Thymus (tissue), 11 donors: ENCODE results near the gene SLC38A7. TPM values are rescaled to one million over a fixed set of nuclear protein-coding genes. Genes with fewer than 3 reads are reported as not detected.
"Not testable (repeated sequence)": the region's sequence is repeated elsewhere in the genome, so short reads cannot be mapped to it uniquely, and the experiment has no call there.

Experiments
- DNase-seq, 9 donors: peaks; one replicate each; pipeline ENCODE4 v3.0.0-alpha.2; 2013; ENCODE audit warnings: low spot score in 9 of 9, low read depth in 6 of 9, missing footprints in 1 of 9
- H3K27ac ChIP-seq, 2 donors: one replicate each; pipeline ENCODE4 v1.5.1; 2013; ENCODE audit warnings: control low read depth in 1 of 2, low read depth in 1 of 2, low read length in 1 of 2, mild to moderate bottlenecking in 1 of 2, moderate library complexity in 1 of 2
- H3K27me3 ChIP-seq, 2 donors: one replicate each; pipeline ENCODE4 v1.5.1; 2013; ENCODE audit warnings: low read length in 1 of 2; ENCODE audit not compliant: control insufficient read depth in 2 of 2, insufficient read depth in 1 of 2
- H3K36me3 ChIP-seq, 2 donors: one replicate each; pipeline ENCODE4 v1.5.1; 2013; ENCODE audit warnings: low read length in 1 of 2, mild to moderate bottlenecking in 1 of 2, moderate library complexity in 1 of 2; ENCODE audit not compliant: control insufficient read depth in 2 of 2, insufficient read depth in 2 of 2
- H3K4me1 ChIP-seq, 2 donors: one replicate each; pipeline ENCODE4 v1.5.1; 2013; ENCODE audit warnings: low read length in 2 of 2; ENCODE audit not compliant: control insufficient read depth in 2 of 2, insufficient read depth in 2 of 2
- H3K4me3 ChIP-seq, 2 donors: one replicate each; pipeline ENCODE4 v1.5.1; 2013; ENCODE audit warnings: low read length in 2 of 2, control low read depth in 1 of 2, mild to moderate bottlenecking in 1 of 2
- H3K9me3 ChIP-seq, 2 donors: one replicate each; pipeline ENCODE4 v1.5.1; 2013; ENCODE audit warnings: low read length in 1 of 2, mild to moderate bottlenecking in 1 of 2; ENCODE audit not compliant: control insufficient read depth in 2 of 2, insufficient read depth in 1 of 2
- WGBS: extraction: QIAGEN DNeasy Blood & Tissue Kit; methylation state at CpG from one replicate; pipeline ENCODE4 v1.1.7; 2013; 5-methylcytosine and 5-hydroxymethylcytosine counted together
- polyA plus RNA-seq: library from polyadenylated mRNA; stranded (reverse); fragments of 200-250 nt; gene quantifications from one replicate; pipeline ENCODE4 v1.2.3, GENCODE V29; 2013
- total RNA-seq: library from RNA; stranded (reverse); fragments of 120-200 nt; gene quantifications from one replicate; pipeline ENCODE4 v1.2.4, GENCODE V29; 2013
- donor health status: healthy.

Gene SLC38A7
- total and polyA plus RNA-seq, 2 donors: 3.7 to 8.6 TPM

DNA sequence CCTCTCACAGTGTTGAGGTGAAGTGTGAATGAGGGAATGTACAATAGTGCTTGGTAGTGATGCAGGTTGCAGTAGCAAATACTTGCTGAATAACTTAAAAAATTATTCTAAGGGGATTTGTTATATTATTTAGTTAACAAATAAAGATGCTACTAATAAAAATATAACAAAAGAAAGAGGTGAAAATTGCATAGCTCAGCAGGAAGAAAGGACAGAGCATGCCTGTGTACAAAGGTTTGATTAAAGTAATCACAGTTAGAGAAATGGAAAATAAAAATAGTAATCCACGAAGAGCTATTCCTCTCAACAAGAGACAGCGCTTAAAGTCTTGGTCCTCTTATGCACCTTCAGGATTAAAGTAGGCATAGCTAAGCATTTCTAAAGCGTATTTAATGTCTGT, 38.5 kb upstream of the SLC38A7 start:
- Histone ChIP-seq H3K27ac (no peak overlapping the region), H3K9me3 (no peaks in the 10 kb centered on the region), H3K27me3 (no peaks in the 10 kb centered on the region), H3K4me3 (no peak overlapping the region), H3K36me3 (peaks cover 25 to 42% of the 10 kb centered on the region in 2 donors), H3K4me1 (no peaks in the 10 kb centered on the region)
- 51% methylated on average over 3 of the region's 3 CpGs for WGBS
- no peak for DNase-seq

DNA sequence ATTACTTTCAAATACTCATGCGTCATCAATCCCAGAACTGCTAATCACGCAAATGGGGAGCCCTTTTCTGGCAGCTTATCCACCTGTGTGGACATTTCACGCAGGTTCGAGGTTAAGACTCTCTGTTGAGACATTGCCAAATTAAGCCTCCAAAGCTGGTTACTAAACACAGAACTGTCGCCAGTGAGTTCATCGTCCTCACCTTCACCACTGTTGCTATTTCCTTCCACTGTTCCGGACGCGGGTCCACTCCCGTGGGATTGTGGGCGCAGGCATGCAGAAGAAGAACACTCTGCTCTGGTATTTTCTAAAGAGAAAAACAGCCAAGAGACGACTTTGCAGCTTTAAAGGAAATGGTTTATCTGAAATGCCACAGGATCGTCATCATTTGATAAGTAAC, 33.4 kb upstream of the SLC38A7 start:
- Histone ChIP-seq H3K9me3 (no peaks in the 10 kb centered on the region), H3K4me1 (no peaks in the 10 kb centered on the region), H3K27me3 (no peaks in the 10 kb centered on the region), H3K36me3 (peaks cover 41 to 63% of the 10 kb centered on the region in 2 donors), H3K4me3 (no peak overlapping the region), H3K27ac (no peak overlapping the region)
- 97% methylated on average over 13 of the region's 13 CpGs for WGBS
- no peak for DNase-seq

DNA sequence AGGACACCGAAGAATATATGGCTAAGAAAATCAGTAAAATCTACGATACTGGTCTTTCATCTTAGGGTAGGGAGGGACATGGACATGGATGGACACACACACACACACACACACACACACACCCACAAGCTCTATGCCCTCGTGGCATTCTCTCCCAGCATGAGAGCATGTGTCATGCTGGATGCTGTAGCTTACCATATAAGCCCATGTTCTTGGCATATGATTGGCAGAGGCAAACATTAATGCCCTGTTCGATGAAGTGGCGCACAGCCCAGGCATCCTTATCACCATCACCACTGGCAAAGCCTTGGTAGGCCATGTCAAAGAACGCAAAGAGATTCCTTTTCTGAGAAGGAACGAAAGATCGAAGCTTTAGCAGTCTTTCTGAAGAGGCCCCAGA, 31.9 kb upstream of the SLC38A7 start:
- peaks cover 47 to 59% of the 10 kb centered on the region in 2 donors for H3K36me3 ChIP-seq

DNA sequence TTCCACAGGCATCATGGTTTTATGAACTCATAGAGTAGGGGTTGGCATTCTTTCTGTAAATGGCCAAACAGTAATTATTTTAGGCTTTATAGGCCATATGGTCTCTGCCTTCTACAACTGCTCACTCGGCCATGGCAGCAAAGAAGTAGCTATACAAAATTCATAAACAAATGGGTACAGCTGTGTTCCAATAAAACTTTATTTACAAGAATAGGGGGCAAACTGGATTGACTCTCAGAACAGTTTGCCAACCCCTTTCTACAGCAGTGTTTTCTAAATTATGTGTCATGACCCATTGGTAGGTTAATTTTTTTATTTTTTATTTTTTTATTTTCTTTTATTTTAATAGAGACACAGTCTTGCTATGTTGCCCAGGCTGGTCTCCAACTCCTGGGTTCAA, 29.2 kb upstream of the SLC38A7 start:
- WGBS: 99% methylated on average over 1 of the region's 1 CpG
- H3K4me1 ChIP-seq: no peaks in the 10 kb centered on the region
- no peaks in the 10 kb centered on the region for H3K9me3 ChIP-seq
- no peaks in the 10 kb centered on the region for H3K27me3 ChIP-seq
- no peak overlapping the region for H3K27ac ChIP-seq
- no peak for DNase-seq
- H3K4me3 ChIP-seq: no peak overlapping the region
- H3K36me3 ChIP-seq: peaks cover 45 to 48% of the 10 kb centered on the region in 2 donors

More for the DNA sequence above, 31.9 kb upstream of the SLC38A7 start:
- 98% methylated on average over 8 of the region's 8 CpGs for WGBS
- no peaks in the 10 kb centered on the region for H3K27me3 ChIP-seq
- no peaks in the 10 kb centered on the region for H3K9me3 ChIP-seq
- H3K27ac ChIP-seq: no peak overlapping the region
- no peaks in the 10 kb centered on the region for H3K4me1 ChIP-seq
- no peak overlapping the region for H3K4me3 ChIP-seq
- DNase-seq: no peak

DNA sequence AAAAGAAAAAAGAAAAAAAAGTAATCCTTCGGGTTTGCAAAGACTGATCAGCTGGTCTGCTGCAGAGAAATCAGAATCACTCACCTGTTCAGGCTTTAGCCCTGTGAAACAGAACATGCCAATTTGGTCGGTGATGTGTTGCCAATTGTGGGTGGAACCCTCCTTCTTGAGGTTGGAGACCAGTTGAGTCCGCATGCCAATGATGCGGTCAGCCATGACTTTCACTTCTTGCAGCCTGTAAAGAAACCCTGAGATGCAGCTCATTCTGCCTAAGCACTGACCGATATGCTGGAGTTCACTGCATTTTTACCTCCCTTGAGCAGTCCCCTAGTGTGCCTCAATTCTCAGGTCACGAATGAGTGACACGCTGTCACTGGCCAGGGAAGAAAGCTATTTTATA, 24.8 kb upstream of the SLC38A7 start:
- H3K27ac ChIP-seq: no peak overlapping the region
- H3K27me3 ChIP-seq: no peaks in the 10 kb centered on the region
- WGBS: 97% methylated on average over 7 of the region's 7 CpGs
- H3K4me1 ChIP-seq: no peaks in the 10 kb centered on the region
- H3K9me3 ChIP-seq: no peaks in the 10 kb centered on the region
- DNase-seq: no peak
- H3K4me3 ChIP-seq: no peak overlapping the region
- H3K36me3 ChIP-seq: peaks cover 42% of the 10 kb centered on the region in 2 donors

DNA sequence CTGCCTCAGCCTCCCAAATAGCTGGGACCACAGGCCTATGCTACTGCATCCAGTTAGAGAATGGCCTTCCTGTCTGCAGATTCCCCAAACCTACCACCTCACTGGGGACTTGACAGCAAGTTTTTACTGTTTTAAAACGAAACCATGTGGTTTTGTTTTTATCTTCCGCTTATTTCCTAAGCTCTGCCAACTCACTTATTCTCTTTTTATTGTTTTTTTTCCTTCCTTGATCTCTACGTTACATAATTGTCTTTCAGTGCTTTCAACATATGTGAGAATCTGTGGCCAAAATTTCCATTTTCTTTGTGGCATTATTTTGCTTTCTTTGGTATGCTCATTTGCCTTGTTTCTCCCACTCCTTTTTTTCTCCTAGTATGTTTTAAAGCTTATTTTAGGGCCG, 14.6 kb upstream of the SLC38A7 start:
- H3K4me1 ChIP-seq: no peaks in the 10 kb centered on the region
- 73% methylated on average over 4 of the region's 4 CpGs for WGBS
- DNase-seq: no peak
- H3K27ac ChIP-seq: no peak overlapping the region
- H3K27me3 ChIP-seq: no peaks in the 10 kb centered on the region
- H3K9me3 ChIP-seq: no peaks in the 10 kb centered on the region
- H3K4me3 ChIP-seq: no peak overlapping the region
- H3K36me3 ChIP-seq: no peaks in the 10 kb centered on the region

DNA sequence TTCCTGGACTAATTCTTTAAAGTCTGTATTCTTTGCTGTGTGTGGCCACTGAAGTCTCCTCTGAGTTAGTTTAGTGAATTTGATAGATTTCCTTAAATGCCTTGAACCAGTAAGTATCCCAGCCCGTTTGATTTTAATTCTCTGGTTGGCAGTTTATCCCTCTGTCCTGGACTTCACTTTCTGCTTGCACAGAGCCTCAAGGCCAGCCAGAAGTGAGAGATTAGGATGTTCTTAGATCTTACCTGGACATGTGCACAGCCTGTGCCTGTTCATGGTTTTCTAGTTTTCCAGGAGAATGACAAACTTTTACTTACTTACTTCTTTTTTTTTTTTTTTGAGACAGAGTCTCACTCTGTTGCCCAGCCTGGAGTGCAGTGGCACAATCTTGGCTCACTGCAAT, 10.8 kb upstream of the SLC38A7 start:
- DNase-seq: no peak
- H3K27me3 ChIP-seq: no peaks in the 10 kb centered on the region
- no peak overlapping the region for H3K27ac ChIP-seq
- no peak overlapping the region for H3K4me3 ChIP-seq
- 90% methylated on average over 1 of the region's 1 CpG for WGBS
- H3K9me3 ChIP-seq: peaks cover 0 to 3% of the 10 kb centered on the region in 2 donors
- H3K36me3 ChIP-seq: no peaks in the 10 kb centered on the region
- no peaks in the 10 kb centered on the region for H3K4me1 ChIP-seq

DNA sequence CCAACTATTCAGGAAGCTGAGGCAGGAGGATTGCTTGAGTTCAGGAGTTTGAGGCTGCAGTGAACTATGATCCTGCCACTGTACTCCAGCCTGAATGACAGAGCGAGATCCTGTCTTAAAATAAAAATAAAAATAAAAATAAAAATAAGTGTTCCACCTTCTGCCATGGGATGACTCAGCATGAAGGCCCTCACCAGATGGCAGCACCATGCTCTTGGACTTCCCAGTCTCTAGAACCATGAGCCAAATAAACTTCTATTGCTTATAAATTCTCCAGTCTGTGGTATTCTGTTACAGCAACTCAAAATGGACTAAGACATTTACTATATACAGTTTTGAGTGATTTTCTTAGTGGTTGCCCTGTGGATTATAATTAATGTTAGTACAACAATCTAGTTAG, 7.9 kb upstream of the SLC38A7 start:
- Histone ChIP-seq H3K4me3 (no peak overlapping the region), H3K27me3 (no peaks in the 10 kb centered on the region), H3K9me3 (peaks cover 0 to 3% of the 10 kb centered on the region in 2 donors), H3K27ac (no peak overlapping the region), H3K36me3 (no peaks in the 10 kb centered on the region), H3K4me1 (no peaks in the 10 kb centered on the region)
- WGBS: 97% methylated on average over 1 of the region's 1 CpG
- no peak for DNase-seq

DNA sequence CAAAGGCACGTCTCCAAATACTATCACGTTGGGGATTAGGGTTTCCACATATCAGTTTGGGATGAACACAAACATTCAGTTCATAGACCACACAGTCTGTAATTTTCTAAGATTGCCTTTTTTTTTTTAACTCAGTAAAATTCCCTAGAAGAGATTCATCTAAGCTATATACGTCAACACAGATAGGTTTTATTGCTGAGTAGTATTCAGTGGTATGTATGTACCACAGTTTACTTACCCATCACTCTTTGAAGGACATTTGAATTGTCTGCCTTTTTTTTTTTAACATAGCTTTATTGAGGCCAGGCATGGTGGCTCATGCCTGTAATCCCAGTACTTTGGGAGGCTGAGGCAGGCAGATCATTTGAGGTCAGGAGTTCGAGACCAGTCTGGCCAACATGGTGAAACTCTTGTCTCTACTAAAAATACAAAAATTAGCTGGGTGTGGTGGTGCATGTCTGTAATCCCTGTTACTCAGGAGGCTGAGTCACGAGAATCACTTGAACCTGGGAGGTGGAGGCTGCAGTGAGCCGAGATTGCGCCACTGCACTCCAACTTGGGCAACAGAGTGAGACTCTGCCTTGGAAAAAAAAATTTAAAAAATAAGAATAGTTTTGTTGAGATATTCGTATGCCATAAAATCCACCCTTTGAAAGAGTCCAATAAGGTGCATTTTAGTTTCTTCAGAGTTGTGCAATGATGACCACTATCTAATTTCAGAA, 2.6 kb upstream of the SLC38A7 start:
- H3K4me1 ChIP-seq: peaks cover 11% of the 10 kb centered on the region in 2 donors
- not testable (repeated sequence) for H3K36me3 ChIP-seq, DNase-seq, H3K27me3 ChIP-seq, H3K4me3 ChIP-seq, H3K27ac ChIP-seq, H3K9me3 ChIP-seq
- 92% methylated on average over 8 of the region's 8 CpGs for WGBS
